Measurements from ENCODE around the gene GLB1L3.

The GLB1L3 gene

DNA sequence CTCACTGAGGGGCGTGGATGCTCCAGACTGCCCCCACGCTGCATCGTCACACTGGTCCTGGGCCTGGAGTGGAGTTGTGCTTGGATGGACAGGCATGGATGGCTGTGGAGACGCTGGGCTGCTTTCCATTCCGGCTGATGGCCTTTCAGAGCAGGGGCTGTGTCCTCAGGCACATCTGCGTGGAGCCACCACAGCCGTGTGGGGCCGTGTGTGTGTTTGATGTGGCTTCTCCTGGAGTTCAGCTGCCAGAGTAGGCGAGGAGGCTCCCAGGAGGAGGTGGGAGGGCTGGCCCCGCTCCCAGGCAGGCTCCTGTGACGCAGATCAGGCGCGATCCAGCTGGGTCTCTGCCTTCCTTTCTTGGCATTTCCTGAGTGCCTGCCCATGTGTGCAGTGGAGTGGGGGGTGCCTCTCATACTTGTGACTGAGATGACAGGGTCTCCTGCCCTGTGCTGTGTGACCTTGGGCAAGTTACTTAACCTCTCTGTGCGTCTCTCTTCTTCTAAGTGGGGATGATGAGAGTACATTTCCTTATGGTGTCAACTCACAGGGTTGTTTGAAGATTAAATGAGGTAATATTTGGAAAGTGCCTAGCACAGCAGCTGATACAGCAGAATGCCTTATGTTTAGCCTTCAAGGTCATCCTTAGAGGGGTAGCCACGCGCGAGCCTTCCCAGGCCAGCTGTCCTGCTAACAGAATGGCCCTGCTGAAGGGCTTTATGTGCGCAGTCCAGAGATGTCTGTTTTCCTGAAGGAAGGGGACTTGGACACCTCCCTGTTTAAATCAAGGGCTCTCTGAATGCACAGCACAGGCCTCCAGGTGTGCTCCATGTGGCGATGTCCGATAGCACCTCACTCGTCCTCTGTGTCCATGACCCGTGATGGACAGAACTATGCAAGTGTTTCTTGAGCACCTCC lies 89.1 kb downstream of the GLB1L3 start:
- no peak for DNase-seq

DNA sequence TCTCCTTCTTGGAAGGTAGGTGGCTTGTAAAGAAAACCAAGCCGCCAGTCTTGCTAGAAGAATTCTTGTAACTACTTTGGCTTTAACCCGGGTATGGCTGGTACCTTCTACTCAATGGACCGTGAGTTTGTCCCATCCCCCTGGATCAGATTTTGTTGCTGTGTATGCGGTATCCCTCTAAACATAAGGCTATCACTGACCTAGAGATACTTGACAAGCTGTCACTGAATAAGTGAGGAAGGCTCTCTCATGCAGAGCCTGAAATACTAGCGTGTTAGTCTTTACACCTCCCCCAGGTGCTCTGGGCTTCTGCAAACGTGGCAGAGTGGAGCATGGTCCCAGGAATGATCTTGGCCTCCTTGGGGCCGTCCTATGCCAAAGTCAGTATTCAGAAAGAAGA lies 90.1 kb downstream of the GLB1L3 start:
- DNase-seq, result no peak

DNA sequence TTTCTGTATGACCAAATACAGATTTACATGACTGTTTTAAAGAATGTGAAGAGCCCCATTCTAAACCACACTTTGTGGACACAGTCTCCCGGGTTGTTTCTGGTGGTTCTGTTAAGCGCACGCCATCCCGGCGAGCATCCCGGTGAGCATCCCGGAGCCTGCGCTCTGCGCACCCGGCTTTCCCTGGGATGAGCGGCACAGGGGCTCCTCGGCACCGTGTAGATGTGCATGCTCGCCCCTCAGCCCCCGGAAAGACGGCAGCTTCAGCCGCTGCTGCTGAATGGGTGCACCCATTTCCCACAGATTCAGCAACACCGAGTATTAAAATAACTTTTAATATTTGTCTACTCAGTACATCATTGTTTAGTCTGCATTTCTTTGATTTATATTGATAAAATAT lies 91.6 kb downstream of the GLB1L3 start:
- DNase-seq, result no peak

Data from NCI-H2081 treated with DMSO at 0.1 percent for 48 hours (cell line).